Measurements from ENCODE around the gene CCSER2. TPM values are rescaled to one million over a fixed set of nuclear protein-coding genes. Genes with fewer than 3 reads are reported as not detected.

CCSER2 gene
- total RNA-seq, 6 experiments from 2014 or later, result 18.2 to 28.8 (median 25.9) TPM

GRCh38 chr10:84538036-84538435 lies 209.6 kb downstream of the CCSER2 start:
- TF ChIP-seq POLR2A (IDR thresholded peaks at IDR 0.05) (no peak), CTCF (IDR thresholded peaks at IDR 0.05) (no peak)
- ATAC-seq, result no peak

GRCh38 chr10:84539216-84539615 lies 210.8 kb downstream of the CCSER2 start:
- intact Hi-C loops (cut with DNase I), result loop anchor here in 1 of 2 donors (5.0 kb wide), 1 partner anchor 277 kb away; no protein-coding TSS in a partner anchor
- Histone ChIP-seq H3K4me3 (no peak overlapping the region), H3K27ac (no peak overlapping the region), H3K4me1 (peaks cover 0 to 5% (median 0%) of the 10 kb centered on the region in 4 donors), H3K27me3 (no peaks in the 10 kb centered on the region), H3K9me3 (no peaks in the 10 kb centered on the region), H3K36me3 (no peaks in the 10 kb centered on the region)
- ATAC-seq, result no peak
- no peak for TF ChIP-seq CTCF (IDR thresholded peaks at IDR 0.05)
- no peak for TF ChIP-seq POLR2A (IDR thresholded peaks at IDR 0.05)
- DNase-seq, result no peak
- 52% methylated on average over 3 of the region's 3 CpGs for WGBS (ENCODE audit: insufficient coverage, low coverage, low lambda C conversion rate, missing lambda C conversion rate)

More at GRCh38 chr10:84538036-84538435, 209.6 kb downstream of the CCSER2 start:
- H3K27me3 ChIP-seq, result no peaks in the 10 kb centered on the region
- DNase-seq, result no peak
- no peak overlapping the region for H3K4me3 ChIP-seq
- H3K4me1 ChIP-seq, result peaks cover 0 to 5% (median 0%) of the 10 kb centered on the region in 4 donors
- WGBS (ENCODE audit: insufficient coverage, low coverage, low lambda C conversion rate, missing lambda C conversion rate), result 14% methylated on average over 1 of the region's 4 CpGs
- no peak overlapping the region for H3K27ac ChIP-seq
- intact Hi-C loops (cut with DNase I), result loop anchor here in 1 of 2 donors (5.0 kb wide), 1 partner anchor 276 kb away; no protein-coding TSS in a partner anchor
- H3K36me3 ChIP-seq, result no peaks in the 10 kb centered on the region
- H3K9me3 ChIP-seq, result no peaks in the 10 kb centered on the region

GRCh38 chr10:84540022-84540616 lies 211.7 kb downstream of the CCSER2 start:
- H3K36me3 ChIP-seq, result no peaks in the 10 kb centered on the region
- peaks cover 0 to 5% (median 0%) of the 10 kb centered on the region in 4 donors for H3K4me1 ChIP-seq
- no peak for TF ChIP-seq CTCF (IDR thresholded peaks at IDR 0.05)
- H3K9me3 ChIP-seq, result no peaks in the 10 kb centered on the region
- ATAC-seq (no peak), DNase-seq (no peak)
- intact Hi-C loops (cut with DNase I), result loop anchor here in 1 of 2 donors (5.0 kb wide), 1 partner anchor 278 kb away; no protein-coding TSS in a partner anchor
- no peak overlapping the region for H3K27ac ChIP-seq
- no peak overlapping the region for H3K4me3 ChIP-seq
- WGBS (ENCODE audit: insufficient coverage, low coverage, low lambda C conversion rate, missing lambda C conversion rate), result 10% methylated on average over 3 of the region's 8 CpGs
- no peaks in the 10 kb centered on the region for H3K27me3 ChIP-seq

GRCh38 chr10:84540617-84541288 lies 212.4 kb downstream of the CCSER2 start:
- peak; percentile 64 to 76 (median 75) for DNase-seq
- peaks cover 0 to 5% (median 0%) of the 10 kb centered on the region in 4 donors for H3K4me1 ChIP-seq
- intact Hi-C loops (cut with DNase I), result loop anchor here in 1 of 2 donors (5.0 kb wide), 1 partner anchor 278 kb away; no protein-coding TSS in a partner anchor
- H3K9me3 ChIP-seq, result no peaks in the 10 kb centered on the region
- no peak overlapping the region for H3K27ac ChIP-seq
- H3K4me3 ChIP-seq, result peak overlapping the region; percentile 41 to 53 (median 50)
- ATAC-seq, result peak; percentile 89 to 93 (median 90)
- WGBS (ENCODE audit: insufficient coverage, low coverage, low lambda C conversion rate, missing lambda C conversion rate), result 5% methylated on average over 4 of the region's 51 CpGs
- no peaks in the 10 kb centered on the region for H3K27me3 ChIP-seq
- peak; percentile 79 to 82 (median 81) for TF ChIP-seq CTCF (IDR thresholded peaks at IDR 0.05)
- TF ChIP-seq POLR2A (IDR thresholded peaks at IDR 0.05), result no peak
- no peaks in the 10 kb centered on the region for H3K36me3 ChIP-seq

Data from right lobe of liver (tissue), 6 donors.